T-helper 2 cell (primary cell): Measurements from ENCODE around the gene BGLAP.

Experiments
- DNase-seq, 5 experiments: peaks; one replicate each; pipeline versions ENCODE4 v3.0.0 to v3.0.0-alpha.2; 2012 to 2022

BGLAP gene

DNA sequence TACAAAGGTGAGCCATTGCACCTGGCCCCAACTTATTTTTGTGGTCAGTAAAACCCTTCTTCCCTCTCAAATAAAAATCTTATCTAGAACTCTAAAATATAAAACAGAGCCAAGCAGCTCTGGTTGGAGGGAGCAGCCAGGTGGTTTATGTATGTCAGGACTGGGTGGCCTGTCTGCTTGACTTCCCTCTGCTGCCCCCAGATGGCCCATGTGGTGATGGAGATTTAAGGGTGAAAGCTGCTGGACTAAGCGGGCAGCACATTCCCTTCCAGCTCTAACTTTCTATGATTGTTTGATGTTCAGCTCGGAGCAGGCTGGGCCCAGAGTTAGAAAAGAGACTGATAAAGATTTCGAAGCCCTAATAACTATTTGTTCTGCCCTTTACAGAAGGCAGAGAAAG, 17.8 kb downstream of the BGLAP start:
- DNase-seq, result no peak

DNA sequence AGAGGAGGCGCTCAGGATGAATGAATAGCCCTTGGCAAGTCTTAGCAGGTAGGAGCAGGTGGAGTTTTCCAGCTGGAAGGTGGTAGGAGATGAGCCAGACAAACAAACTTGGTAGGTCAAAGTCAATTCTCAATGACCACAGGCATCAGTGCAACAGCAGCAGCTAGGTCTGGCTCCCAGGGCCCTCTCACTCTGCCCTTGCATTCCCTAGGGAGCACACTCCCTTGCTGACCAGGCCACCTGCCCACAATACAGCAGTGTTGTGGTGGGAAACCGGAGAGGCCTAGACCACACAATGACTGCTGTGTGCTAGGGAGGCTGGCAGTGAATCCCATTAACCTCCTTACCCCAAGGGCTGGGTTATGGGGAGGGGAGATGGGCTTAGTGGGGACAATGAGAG, 18.9 kb downstream of the BGLAP start:
- no peak for DNase-seq

DNA sequence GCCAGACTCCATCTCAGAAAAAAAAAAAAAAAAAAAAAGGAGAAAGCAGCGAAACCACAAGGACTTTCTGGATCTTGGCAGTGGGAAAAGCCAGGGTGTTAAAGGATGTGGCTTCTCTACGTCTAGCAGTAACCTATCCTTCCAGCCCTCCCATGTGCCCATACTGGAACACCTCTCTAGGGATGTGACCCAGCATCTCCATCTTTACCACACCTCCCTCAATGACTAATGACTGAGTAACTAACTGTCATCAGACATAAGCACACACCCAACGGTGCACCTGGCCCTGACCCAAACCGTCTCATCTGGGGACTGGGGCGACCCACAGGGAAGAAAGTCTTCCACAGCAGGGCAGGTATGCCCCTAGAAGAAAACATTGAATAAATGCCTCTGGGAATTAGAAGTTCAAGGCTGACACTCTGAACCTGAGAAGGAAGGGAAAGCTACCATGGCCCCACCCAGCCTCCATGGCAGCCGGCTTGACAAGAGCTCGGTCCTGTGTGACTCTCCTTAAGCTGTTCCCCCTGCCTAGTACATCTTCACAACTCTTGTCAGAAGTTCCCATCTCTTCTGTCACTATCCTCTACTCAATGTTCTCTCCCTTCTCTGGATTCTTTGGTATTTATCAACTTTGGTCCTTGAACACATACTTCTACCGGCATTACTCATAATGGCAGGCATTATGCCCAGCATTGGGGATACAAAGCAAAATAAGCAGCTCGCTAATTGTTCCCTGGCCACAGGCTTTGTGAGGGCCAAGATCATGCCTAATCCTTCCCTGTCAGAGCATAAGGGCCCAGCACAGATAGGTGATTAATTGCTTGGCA, 20.7 kb downstream of the BGLAP start:
- no peak for DNase-seq

DNA sequence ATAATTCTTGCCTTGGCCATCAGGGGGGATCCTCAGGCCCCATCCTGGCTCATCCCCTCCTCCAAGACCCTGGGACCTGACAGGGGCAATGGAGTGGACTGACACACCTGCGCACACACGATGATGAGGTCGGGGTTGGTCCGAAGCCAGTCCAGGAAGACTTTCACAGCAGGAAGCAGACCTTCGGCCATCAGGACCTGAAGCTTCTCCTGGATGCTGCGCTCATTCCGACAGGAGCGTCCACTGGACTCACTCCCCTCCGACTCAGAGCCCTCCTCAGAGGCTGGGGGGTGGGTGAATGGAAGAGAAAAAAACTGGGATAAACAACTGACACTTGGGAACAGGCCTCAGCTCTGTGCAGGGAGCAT, 21.3 kb downstream of the BGLAP start:
- no peak for DNase-seq

DNA sequence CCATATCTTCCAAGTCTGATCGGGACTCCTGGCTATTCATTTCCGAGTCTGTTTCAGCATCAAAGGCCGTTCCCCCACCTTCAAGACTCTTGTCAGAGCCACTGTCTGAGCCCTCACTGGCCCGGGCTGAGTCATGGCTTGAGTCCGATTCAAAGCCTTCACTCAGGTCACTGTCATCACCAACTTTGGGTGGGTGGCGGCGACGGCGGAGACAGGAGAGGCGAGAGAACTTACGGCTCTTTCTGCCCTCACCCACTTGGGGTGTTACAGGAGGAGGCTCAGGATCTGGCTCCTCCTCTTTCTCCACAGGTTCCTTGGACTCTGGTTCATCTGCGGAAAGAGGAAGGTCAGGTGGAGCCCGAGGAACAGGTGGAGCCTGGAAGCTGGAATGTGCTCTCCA, 24.1 kb downstream of the BGLAP start:
- no peak for DNase-seq

DNA sequence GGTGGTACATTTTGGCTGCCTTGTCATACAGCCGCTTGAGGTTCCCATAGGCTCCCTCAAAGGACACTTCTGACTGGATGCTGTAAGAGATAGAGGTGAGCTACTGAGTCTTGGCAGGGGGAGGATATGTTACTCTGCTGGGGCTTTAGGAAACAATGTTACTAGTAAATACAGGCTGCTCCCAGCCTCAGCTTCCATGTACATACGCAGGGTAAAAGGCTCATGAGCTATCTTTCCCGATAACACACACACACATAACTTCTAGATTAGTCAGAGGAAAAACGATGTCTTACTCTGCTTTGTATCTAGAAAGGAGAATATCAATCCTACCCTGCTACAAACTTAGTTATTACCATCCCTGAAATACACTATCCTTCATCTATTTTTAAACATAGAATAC, 26.4 kb downstream of the BGLAP start:
- DNase-seq, result no peak

DNA sequence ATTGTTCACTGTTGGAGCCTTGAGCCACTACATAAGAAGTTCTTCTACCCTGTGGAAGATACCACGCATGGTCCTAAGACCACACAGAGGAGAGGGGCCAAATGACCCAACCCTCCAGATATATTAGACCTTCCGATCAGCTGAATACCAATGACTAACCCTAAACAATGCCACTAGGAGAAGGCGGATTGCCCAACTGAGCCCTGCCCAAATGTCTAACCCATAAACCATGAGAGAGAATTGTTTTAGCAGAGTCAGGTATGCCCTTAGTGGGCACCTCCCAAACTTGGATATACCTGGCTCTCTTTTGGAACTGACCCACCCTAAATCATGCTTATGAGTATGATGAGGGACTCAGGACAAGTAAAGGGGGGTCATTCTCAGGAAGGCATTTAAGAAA, 28.3 kb downstream of the BGLAP start:
- no peak for DNase-seq

DNA sequence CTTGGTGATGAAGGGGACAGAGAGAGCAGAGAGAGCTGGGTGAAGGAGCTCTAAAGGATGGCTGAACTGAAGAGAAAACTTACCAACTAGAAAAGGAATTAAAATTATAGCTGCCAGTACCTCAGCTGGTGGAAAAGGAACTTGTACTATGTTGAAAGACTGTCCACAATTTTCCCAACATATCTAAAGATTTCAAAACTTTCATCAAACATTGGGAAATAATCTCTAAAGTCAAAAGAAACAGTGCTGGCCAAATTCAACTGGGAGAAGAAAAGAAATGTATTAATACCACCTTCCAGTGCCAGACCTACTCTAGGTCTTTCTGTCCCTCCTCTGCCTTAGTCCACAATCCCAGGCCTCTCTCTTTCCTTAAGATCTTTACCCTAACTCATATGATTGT, 34.5 kb downstream of the BGLAP start:
- DNase-seq, result no peak

DNA sequence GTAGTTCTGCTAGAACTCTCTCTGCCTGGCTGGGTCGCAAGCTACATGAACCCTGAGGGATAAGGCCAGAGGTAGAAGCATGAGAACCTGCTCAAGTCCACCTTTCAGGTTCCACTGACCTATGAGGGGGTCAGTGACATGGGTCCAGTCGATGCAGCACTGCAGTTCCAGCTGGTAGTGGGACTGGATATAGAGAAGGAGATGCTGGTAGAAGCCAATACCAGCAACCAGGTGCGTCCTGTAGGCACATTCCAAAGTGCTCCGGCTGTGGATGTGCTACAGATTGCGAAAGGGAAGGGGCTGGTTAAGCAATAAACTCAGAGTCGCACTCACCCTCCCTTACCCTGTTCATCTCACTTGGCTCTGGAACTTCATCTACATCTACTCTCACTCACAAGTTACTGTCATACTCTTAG, 35.0 kb downstream of the BGLAP start:
- no peak for DNase-seq

DNA sequence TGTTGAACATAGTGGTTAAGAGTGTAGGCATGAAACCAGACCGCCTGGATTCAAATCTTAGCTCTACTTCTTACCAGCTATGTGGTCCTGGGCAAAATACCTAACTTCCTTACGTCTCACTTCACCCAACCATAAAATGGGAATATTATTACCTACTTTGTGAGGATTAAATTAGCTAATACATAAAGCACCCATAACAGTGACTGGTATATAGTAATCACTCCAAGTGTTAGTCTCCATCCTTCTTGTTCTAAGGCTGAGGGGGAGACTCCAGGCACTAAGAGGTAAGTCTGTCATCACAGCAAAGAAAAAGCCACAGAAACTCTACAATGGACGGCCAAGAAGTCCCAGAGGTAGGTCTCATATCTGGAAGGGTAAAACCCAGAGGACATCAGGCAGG, 37.9 kb downstream of the BGLAP start:
- no peak for DNase-seq

DNA sequence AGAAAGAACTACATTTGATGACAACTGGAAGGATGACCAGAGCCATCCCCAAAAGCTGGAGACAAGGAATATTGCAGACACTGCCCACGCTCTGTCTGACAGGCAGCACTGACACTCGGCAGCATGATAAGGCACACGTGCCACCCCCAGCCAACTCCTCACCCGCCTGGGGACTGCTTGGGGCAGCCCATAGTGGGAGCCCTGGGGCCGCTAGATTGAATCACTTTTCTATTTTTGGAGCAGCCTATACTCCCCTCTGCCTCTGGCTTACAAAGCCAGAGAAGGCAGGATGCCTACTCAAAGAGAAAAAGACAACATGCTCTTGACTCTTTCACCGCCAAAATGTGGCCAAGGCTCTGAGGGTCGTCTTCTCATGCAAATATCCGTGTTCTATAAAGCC, 39.3 kb downstream of the BGLAP start:
- DNase-seq, result peak in 2 of 5 experiments; percentile 24 to 68

DNA sequence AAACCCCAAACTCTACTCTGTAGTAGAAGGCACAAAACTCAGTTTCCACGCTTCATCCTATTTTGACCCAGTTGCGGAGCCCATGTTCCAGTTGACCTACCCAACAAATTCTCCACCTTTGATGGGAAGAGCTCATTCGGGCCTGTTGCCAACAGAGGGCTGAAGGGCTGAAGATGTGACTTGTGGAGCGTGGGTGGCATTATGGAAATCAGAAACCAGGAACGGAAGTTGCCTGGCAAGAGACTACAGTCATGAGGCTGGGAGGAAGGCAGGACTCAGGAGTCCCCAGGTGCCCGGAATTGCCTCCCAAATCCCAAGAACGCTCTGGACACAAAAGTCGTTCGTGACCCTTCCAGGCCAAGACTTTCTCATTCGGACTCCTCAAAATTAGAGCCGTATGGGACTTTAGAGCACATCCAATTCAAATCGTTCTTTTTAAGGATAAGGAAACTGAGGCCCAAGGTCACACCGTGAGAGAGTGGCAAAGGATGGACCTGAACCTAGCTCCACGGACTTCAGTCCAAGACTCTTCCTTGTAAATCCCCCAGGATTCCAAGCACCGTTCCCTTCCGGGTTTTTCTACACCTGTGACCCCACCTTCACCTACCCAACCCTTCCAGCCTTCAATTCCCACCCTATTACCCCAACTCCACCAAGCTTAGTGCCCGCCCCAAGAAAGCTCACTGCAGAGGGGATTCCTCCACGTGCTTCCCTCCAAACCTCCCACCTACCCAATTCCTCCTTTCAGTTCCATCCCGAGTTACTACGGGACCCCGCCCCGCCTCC, 39.9 kb downstream of the BGLAP start:
- peak in 1 of 5 experiments; percentile 11 for DNase-seq

DNA sequence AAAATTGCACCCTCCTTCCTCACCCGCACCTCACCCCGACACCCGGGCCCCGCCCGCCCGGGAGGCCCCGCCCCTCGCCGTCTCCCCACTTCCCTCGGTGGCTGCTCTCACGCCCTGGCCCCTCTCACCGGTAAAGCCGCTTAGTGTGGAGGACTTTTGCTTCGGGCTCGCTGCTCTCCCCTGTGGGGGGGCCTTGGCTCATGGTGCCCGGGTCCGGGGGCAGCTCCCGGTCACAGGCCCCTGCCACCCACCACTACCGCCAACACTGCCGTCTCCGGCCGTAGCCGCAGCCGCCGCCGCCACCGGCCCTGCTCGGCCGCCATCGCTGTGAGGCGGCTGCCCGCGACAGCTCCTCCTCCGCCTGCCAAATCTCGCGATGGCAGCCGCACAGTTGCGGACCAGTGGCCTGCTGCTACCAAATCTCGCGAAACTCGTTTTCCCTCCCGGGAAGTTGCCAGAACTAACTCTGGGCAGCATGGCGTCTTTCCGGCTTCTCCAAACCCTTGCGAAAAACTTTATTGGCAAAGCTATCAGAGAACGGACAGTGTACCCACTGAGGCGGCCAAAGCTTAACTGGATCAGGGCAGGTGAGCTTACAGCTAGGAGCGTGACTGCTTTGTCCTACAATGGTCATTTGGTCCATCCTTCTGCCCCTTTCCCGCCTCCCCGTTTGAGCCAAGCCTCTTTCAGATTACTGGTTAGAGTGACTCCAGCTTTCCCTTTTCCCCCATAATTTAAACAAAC, 40.7 kb downstream of the BGLAP start, which contains the start of gene SMG5:
Gene SMG5 (minus strand): TSS at position 347 of the 744 bp plus-strand sequence. CDS start 145 bp downstream, at position 202.
- peak; percentile 84 to 99 (median 95) for DNase-seq

DNA sequence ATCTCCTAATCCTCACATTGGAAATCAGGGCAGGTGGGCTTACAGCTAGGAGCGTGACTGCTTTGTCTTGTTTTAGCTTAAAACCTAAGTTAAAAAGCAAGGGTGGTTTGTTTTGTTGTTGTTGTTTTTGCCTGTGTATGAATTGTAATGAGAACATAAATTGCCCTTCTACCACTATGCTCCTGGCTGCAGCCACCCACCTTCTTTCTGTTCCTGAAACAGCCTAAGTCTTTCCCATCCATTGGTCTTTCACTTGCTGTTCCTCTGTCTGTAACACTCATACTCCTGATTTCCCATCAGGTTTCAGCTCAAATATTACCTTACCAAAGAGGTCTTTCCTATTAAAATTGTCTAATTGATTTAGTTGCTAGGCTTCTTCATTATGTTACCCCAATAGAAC, 41.5 kb downstream of the BGLAP start:
- DNase-seq, result no peak

DNA sequence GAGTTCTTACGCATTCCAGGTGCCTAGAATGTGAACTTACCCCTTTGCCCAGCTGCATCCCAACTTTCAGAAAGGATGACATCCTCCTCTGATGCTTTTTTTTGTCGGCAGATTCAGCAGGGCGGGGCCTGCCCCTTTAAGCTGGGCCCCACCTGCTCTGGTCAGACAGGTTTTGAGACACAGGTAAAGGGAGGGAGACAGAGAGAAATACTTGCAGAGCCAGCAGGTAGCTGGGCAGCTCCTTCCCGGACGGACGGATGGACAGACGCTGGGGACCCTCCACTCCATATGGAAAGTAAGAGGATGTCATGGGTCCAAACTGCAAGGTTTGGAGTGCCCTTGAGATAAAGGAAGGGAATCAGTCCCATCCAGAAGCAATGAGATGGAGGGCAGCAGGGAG, 42.1 kb downstream of the BGLAP start, which contains the start of gene TMEM79:
Gene TMEM79 (plus strand): TSS at position 214 of the 400 bp plus-strand sequence. CDS start 902 bp downstream, outside the sequence.
- no peak for DNase-seq

DNA sequence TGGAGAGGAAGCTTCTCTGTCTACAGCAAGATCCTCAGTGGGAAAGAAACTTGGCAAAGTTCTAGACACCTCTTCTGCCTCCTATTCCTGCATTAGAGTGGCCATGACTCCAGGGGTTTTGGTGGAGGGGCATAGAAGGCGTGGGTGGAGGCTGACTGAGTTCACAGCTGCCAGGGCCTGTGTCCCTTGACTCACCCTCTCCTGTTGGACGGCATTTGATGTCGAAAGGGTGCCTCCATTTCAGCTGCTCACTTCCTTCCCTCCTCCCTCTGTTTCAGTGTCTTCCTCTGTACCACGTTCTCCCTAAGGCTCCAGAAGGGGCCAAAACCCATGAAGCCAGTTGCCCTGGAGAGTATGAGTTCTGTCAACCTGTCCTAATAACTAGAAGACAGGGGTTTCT, 42.8 kb downstream of the BGLAP start:
- no peak for DNase-seq

DNA sequence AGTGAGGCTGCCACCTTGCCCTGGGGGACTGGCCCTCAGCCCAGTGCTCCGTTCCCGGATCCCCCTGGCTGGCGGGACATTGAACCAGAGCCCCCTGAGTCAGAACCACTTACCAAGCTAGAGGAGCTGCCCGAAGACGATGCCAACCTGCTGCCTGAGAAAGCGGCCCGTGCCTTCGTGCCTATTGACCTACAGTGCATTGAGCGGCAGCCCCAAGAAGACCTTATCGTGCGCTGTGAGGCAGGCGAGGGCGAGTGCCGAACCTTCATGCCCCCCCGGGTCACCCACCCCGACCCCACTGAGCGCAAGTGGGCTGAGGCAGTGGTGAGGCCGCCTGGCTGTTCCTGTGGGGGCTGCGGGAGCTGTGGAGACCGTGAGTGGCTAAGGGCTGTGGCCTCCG, 43.5 kb downstream of the BGLAP start:
- no peak for DNase-seq

DNA sequence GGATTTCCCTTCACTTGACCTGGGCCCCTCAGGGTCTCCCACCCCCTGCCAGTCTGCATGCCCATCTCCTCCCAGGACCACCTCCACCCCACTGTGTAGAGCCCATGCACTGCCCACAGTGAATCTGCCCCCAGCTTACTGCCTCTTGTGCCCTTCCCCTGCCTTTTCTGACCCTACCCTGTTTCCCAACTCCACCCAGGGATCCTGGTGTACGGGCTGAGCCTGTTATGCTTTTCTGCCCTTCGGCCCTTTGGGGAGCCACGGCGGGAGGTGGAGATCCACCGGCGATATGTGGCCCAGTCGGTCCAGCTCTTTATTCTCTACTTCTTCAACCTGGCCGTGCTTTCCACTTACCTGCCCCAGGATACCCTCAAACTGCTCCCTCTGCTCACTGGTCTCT, 44.1 kb downstream of the BGLAP start:
- no peak for DNase-seq

DNA sequence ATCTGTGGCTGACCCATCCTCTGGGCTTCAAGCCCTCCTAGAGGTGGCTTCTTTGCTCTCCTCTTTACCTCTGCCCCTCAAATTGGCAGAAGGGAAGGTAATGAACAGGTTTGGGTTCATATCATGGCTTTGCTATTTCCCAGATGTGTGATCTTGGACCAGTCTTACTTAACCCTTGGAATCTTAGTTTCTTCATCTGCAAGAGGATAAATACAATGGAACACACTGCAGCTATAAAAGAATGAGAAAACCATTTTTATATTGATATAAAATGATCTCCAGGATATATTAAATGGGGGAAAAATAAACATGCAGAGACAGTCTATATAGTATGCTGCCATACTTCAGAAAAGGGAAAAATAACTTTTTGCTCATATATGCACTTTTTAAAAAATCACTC, 47.9 kb downstream of the BGLAP start:
- DNase-seq, result no peak

DNA sequence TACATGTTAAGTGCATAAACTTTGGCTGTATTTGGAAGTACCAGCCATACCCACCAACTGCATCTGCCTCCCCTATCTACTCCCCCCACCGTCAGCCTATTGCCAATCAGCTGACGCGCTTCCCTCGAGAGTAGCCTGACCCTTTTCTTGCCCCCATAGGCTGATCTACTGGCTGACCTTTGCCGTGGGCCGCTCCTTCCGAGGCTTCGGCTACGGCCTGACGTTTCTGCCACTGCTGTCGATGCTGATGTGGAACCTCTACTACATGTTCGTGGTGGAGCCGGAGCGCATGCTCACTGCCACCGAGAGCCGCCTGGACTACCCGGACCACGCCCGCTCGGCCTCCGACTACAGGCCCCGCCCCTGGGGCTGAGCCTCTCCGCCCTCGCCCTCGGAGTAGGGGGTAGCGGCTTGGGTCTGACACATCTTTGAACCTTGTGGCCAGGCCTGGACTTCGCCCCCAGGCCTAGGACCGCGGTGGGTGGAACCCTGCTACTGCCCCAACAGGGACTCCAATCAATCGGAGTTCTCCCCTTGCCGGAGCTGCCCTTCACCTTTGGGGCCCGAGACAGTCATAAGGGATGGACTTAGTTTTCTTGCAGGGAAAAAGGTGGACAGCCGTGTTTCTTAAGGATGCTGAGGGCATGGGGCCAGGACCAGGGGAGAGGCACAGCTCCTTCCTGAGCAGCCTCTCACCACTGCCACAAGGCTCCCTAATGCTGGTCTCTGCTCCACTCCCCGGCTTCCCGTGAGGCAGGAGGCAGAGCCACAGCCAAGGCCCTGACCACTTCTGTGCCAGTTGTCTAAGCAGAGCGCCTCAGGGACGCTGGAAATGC, 49.5 kb downstream of the BGLAP start:
- no peak for DNase-seq
